Lung (tissue), 12 donors: ENCODE measurements around the gene MBOAT1. TPM values are rescaled to one million over a fixed set of nuclear protein-coding genes. Genes with fewer than 3 reads are reported as not detected.

Experiments
- ATAC-seq: fragments of 200-7000 bp; cut with Tn5 transposase; one replicate; pipeline ENCODE4 v1.9.1; 2020; ENCODE audit warnings: moderate number of reproducible peaks; ENCODE audit not compliant: insufficient read depth, low FRiP score
- DNase-seq, 3 donors: peaks; one replicate each; pipeline ENCODE4 v3.0.0-alpha.2; 2013 to 2017
- H3K27ac ChIP-seq, 2 donors: one replicate each; pipeline ENCODE4 v1.5.1; 2013; ENCODE audit warnings: mild to moderate bottlenecking in 2 of 2, moderate library complexity in 2 of 2, control low read depth in 1 of 2, inconsistent platforms in 1 of 2, low read depth in 1 of 2, low read length in 1 of 2
- H3K27me3 ChIP-seq, 3 donors: one replicate each; pipeline ENCODE4 v1.5.1; 2013; ENCODE audit warnings: low read length in 2 of 3; ENCODE audit not compliant: control insufficient read depth in 3 of 3, insufficient read depth in 3 of 3
- H3K36me3 ChIP-seq, 4 donors: one replicate each; pipeline ENCODE4 v1.5.1; 2013; ENCODE audit warnings: low read length in 4 of 4, mild to moderate bottlenecking in 1 of 4, moderate library complexity in 1 of 4; ENCODE audit not compliant: control insufficient read depth in 4 of 4, insufficient read depth in 4 of 4
- H3K4me1 ChIP-seq, 5 donors: one replicate each; pipeline ENCODE4 v1.5.1; 2013; ENCODE audit warnings: low read length in 5 of 5, mild to moderate bottlenecking in 2 of 5, moderate library complexity in 1 of 5; ENCODE audit not compliant: control insufficient read depth in 5 of 5, insufficient read depth in 5 of 5
- H3K4me3 ChIP-seq: one replicate; pipeline ENCODE4 v1.5.1; 2013; ENCODE audit warnings: mild to moderate bottlenecking, control low read depth, moderate library complexity
- H3K9ac ChIP-seq, 2 donors: one replicate each; pipeline ENCODE4 v1.5.1; 2013; ENCODE audit warnings: low read length in 2 of 2, control low read depth in 1 of 2; ENCODE audit not compliant: insufficient read depth in 1 of 2
- H3K9me3 ChIP-seq, 4 donors: one replicate each; pipeline ENCODE4 v1.5.1; 2013; ENCODE audit warnings: low read length in 3 of 4, mild to moderate bottlenecking in 1 of 4, moderate library complexity in 1 of 4; ENCODE audit not compliant: control insufficient read depth in 4 of 4, insufficient read depth in 3 of 4
- CTCF ChIP-seq: IDR thresholded peaks from 2 replicates; pipeline ENCODE4 v1.5.1; 2012; ENCODE audit warnings: mild to moderate bottlenecking; ENCODE audit errors: control extremely low read depth, extremely low read depth
- WGBS, 2 donors: extraction: QIAGEN DNeasy Blood & Tissue Kit; methylation state at CpG; one replicate each; pipeline ENCODE4 v1.1.7; 2013; 5-methylcytosine and 5-hydroxymethylcytosine counted together
- polyA plus RNA-seq, 2 donors: library from polyadenylated mRNA; stranded (reverse); fragments of 200-250 nt; gene quantifications; one replicate each; pipeline ENCODE4 v1.2.1, GENCODE V29; 2013
- total RNA-seq, 2 donors: library from RNA; depleted of rRNA in 1 of 2; stranded (reverse); fragments of >200 nt in 1 of 2; gene quantifications; one replicate each; pipeline ENCODE4 v1.2.1, GENCODE V29; 2014 to 2021
- donor health status: control.
- donor health status: control.
- donor health status: Bipolar disorder and iron deficiency.
- donor health status: healthy.
- donor health status: DM: yes; HTN: yes; CAD: no.

Gene MBOAT1
- total and polyA plus RNA-seq, 4 donors, result 2.3 to 27.4 (median 8.7) TPM

GRCh38 chr6:20137837-20138236, 74.4 kb downstream of the MBOAT1 start:
- DNase-seq, result no peak
- no peak for TF ChIP-seq CTCF
- no peaks in the 10 kb centered on the region for H3K27me3 ChIP-seq
- ATAC-seq, result no peak
- 93% methylated on average over 4 of the region's 4 CpGs for WGBS, 2 donors
- no peak overlapping the region for H3K27ac ChIP-seq
- peaks cover 0 to 7% (median 3%) of the 10 kb centered on the region in 4 donors for H3K36me3 ChIP-seq
- no peaks in the 10 kb centered on the region for H3K9me3 ChIP-seq
- H3K4me3 ChIP-seq, result no peak overlapping the region
- peaks cover 0 to 4% (median 1%) of the 10 kb centered on the region in 5 donors for H3K4me1 ChIP-seq
- H3K9ac ChIP-seq, result no peak overlapping the region

GRCh38 chr6:20137240-20137639, 75.0 kb downstream of the MBOAT1 start:
- Histone ChIP-seq H3K9ac (no peak overlapping the region), H3K4me1 (peaks cover 0 to 4% (median 1%) of the 10 kb centered on the region in 5 donors), H3K9me3 (no peaks in the 10 kb centered on the region), H3K27ac (no peak overlapping the region), H3K4me3 (no peak overlapping the region), H3K36me3 (peaks cover 0 to 5% (median 1%) of the 10 kb centered on the region in 4 donors), H3K27me3 (no peaks in the 10 kb centered on the region)
- WGBS, 2 donors, result 39 to 74% methylated on average over 3 of the region's 3 CpGs
- DNase-seq (no peak), ATAC-seq (no peak)
- TF ChIP-seq CTCF, result no peak

DNA sequence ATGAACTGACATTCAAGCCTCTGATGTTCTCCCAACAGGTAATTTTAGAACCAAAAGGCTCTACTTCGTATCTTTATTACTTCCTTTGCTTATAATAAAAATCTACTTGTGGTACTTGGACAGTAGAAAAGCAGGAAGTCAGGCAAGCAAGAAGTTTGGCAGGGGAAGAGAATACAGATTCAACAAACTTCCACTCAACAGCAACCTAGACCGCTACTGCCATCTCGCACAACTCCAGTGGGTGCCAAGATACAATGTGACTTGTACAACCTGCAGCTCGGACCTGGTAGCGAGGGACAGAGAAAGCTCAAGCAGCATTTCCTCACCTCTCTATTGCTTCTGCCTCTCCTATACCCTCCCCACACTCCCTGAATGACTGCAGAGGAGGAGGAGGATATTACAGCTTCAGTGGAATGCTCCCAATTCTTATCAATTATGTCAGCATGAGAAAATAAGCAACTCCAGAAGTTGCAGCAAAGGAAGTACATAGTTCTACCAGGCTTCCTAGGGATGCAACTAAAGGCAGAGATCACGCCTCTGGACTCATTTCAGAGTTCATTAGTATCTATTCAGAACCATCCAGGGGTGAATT, 76.5 kb downstream of the MBOAT1 start:
- TF ChIP-seq CTCF, result no peak
- Histone ChIP-seq H3K36me3 (peaks cover 0 to 5% (median 3%) of the 10 kb centered on the region in 4 donors), H3K9me3 (no peaks in the 10 kb centered on the region), H3K9ac (no peak overlapping the region), H3K27me3 (no peaks in the 10 kb centered on the region), H3K27ac (no peak overlapping the region), H3K4me3 (no peak overlapping the region), H3K4me1 (peaks cover 0 to 4% (median 1%) of the 10 kb centered on the region in 5 donors)
- 67% methylated on average over 6 of the region's 6 CpGs for WGBS, 2 donors
- ATAC-seq (no peak), DNase-seq (no peak)

- WGBS, 2 donors, result 95 to 98% methylated on average over 1 of the region's 1 CpG
- H3K4me1 ChIP-seq, result peaks cover 0 to 4% (median 1%) of the 10 kb centered on the region in 5 donors
- DNase-seq, result no peak
- H3K36me3 ChIP-seq, result peaks cover 0 to 5% (median 2%) of the 10 kb centered on the region in 4 donors
- H3K4me3 ChIP-seq, result no peak overlapping the region
- TF ChIP-seq CTCF, result no peak
- no peaks in the 10 kb centered on the region for H3K9me3 ChIP-seq
- H3K27ac ChIP-seq, result no peak overlapping the region
- ATAC-seq, result no peak
- H3K9ac ChIP-seq, result no peak overlapping the region
- no peaks in the 10 kb centered on the region for H3K27me3 ChIP-seq
These were observed 77.7 kb downstream of the MBOAT1 start for GRCh38 chr6:20134613-20135012.
